C4-2B (cell line): ENCODE data around the gene AXIN1.

Experiments used
- CTCF ChIP-seq: fragments of 450-650 bp; conservative IDR thresholded peaks from 2 replicates; pipeline ENCODE4 v1.5.1; 2017; ENCODE audit warnings: mild to moderate bottlenecking
- ZFX ChIP-seq: fragments of 450-650 bp; IDR thresholded peaks from 2 replicates; pipeline ENCODE4 v1.6.1; 2017

DNA sequence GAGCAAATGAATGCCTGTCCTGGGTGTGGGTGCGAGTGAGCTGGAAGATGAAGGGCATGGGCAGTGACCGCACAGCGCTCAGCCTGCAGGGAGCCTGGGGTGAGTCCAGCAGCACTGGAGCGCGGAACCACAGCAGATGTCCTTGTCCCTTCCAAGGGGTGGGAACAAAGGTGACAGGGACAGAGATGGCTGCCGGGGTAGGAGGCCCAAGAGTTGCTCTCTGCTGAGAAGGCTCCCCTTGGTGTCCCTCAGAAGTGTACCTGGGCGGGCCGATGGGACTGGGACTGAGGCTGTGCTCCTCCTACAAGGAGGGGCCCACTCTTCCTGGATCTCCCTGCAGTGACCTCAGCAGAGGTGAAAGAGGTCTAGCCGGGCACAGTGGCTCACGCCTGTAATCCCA, 36.8 kb upstream of the AXIN1 start:
- TF ChIP-seq CTCF, result no peak
- no peak for TF ChIP-seq ZFX
